NCI-H2171 treated with DMSO at 0.1 percent for 48 hours (cell line): ENCODE results near the gene C10orf62.

Source experiments
- DNase-seq: peaks from one replicate; lab custom pipeline; 2025; lab: John Stamatoyannopoulos, UW

The C10orf62 gene

DNA sequence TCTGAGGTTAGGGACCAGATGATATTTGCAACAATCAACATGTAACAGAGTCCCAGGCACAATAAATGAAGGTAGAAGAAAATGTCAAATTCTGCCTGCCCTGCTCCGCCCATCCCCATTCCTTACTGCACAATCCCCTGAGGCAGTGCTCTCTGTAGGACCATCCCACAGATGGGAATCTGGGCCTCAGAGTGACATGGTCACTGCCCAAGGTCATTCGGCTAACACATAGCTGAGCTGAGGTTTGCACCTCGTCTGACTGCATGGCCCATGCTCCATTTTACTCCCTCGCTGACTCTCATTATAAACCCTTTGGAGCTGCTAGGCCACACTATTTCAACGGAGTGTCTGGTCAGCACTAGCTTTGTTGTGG lies 4.1 kb upstream of the C10orf62 start:
- DNase-seq = no peak

DNA sequence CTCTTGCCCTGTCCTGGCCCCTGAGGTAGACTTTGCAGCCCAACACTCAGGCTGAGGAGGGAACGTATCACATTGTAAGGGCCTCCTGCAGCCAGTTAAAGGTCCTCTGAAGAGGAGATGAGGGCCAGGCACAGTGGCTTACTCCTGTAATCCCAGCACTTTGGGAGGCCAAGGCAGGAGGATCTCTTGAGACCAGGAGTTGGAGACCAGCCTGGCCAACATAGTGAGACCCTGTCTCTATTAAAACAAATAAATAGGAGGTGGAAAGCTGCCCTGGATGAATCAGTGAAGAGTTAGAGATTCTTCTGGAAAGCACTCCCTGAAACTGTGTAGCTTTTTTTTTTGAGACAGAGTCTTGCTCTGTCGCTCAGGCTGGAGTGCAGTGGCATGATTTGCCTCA lies 2.3 kb upstream of the C10orf62 start:
- no peak for DNase-seq

DNA sequence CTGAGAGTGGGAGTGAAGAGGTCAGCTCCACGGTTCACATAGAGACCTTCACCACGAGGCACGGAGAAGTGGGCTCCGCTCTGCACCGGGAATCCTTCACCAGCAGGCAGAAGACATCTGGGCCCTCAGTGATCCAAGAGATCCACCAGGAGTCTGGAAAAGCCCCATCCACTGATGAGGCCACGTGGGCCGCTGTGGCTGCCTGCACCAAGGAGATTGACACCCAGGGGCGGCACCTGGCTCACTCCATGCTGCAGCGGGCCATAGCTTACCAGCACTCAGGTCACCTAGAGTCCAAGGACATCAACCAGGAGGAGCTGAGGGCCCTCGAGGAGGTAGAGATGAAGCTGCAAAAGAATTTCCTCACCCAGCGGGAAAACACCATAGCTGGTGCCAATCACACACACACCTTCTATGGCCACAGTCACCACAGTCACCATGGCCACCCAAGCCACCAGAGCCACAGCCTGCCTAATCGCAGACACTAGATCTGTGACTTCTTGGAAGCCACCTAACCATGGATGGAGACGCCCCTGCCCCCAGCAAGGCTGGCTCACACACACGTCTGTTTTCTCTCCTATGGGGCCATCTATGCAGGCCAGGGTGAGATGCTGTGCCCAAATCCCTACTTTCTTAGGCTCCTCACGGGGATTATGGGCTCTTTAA lies 694 bp downstream of the C10orf62 start:
- no peak for DNase-seq

DNA sequence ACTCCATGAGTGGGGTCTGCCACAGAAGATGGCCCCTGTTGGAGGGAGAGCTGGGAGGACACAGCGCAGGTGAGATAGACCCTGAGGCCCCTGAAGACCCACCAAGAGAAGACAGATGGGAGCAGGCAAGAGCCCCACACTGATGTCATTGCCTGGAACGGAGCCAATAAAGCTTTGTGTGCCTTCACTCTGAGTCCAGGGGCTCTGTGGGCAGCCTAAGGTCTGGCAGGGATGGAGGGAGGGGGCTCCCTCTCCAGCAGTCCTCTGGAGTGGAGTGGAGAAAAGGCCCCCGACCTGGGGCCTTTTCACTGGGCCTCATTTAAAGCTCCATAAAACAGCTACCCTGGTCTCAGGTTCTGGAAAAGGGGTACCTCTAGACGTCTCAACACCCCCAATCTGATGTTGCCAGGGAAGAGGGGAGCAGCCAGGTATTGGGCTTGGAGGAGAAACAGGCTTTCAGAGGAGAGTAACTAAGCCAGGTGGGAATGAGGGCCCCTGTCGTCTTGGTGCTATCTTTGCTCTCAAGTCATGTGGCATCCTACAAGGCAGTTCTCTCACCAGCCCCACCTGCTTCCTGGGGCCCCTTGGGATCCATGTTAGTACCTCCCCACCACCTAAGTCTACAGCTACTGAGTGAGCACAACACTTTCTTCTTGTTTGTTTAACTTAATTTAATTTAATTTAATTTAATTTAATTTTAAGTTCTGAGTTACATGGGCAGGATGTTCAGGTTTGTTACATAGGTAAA lies 1.4 kb downstream of the C10orf62 start:
- peak; percentile 64 for DNase-seq

DNA sequence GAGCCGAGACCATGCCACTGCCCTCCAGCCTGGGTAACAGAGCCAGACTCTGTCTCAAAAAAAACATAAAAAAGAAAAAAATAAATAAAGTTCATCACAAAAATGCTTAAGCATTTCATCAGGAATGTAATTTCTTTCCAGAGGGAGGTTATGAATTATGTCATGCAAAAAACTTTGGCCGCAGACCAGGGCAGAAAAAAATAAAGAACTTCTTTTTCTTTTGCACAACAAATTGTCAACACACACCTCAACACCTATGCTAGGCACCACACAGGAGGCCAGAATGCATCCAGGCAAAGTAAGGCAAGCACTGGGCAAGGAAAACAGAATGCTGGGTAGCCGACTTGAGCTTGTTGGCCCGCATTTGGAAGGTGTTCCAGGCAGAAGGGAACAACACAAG lies 3.9 kb downstream of the C10orf62 start:
- no peak for DNase-seq

DNA sequence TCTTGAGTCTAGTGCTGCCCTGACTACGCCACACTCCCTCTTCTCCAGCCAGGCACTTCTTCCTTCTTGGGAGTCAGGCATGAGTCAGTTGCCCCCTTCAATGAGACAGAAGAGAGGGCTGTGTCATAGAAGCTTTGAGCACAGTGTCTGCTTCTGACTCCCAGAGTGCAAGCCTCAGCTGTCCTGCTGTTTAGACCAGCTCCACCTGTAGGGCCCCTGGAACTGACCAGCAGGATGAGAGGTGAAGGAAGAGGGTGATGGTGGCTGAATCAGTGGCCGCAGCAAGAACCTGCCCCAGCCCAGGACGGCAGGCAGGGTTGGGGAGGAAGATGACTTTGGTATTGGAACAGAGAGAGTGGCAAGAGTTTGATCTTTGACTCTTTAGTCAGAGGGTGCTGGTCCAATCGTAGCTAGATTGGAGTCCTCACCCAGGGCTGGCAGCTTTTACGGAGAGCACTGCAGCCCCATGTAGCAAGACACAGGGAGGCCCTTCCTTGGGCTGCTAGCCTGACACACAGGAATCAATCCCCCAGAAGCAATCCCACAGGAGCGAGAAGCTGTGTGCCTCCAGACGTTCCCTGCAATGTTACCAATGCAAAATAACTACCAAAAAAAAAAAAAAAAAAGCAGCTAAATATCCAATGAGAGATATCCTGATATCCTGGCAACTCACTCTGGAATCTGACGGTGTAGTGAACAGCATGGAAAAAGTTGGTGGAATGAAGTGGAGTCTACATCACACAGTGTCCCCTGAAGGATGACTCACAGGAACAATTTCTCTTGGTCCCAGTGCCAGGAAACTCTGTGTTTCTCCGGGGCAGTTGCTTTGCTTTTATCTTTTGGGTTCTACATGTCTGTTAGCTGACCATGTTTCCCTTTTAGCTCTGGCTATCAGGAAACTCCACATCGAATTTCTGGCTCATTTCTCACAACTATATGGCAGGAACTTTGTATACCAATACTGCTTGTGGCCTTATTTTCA lies 6.9 kb downstream of the C10orf62 start:
- no peak for DNase-seq

DNA sequence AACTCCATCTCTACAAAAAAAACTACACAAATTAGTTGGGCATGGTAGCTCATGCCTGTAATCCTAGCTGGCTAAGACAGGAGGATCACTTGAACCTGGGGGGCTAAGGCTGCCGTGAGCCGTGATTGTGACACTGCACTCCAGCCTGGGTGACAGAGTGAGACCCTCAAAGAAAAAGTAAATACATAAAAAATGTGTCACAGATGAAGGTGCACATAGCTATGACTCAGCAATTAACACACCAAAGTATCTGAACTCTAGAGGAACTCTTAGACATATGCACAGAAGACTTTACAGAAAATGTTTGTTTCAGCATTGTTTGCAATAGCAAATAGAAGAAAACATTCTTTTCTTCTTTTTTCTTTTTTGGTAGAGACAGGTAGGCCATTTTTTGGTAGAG lies 8.3 kb downstream of the C10orf62 start:
- no peak for DNase-seq

DNA sequence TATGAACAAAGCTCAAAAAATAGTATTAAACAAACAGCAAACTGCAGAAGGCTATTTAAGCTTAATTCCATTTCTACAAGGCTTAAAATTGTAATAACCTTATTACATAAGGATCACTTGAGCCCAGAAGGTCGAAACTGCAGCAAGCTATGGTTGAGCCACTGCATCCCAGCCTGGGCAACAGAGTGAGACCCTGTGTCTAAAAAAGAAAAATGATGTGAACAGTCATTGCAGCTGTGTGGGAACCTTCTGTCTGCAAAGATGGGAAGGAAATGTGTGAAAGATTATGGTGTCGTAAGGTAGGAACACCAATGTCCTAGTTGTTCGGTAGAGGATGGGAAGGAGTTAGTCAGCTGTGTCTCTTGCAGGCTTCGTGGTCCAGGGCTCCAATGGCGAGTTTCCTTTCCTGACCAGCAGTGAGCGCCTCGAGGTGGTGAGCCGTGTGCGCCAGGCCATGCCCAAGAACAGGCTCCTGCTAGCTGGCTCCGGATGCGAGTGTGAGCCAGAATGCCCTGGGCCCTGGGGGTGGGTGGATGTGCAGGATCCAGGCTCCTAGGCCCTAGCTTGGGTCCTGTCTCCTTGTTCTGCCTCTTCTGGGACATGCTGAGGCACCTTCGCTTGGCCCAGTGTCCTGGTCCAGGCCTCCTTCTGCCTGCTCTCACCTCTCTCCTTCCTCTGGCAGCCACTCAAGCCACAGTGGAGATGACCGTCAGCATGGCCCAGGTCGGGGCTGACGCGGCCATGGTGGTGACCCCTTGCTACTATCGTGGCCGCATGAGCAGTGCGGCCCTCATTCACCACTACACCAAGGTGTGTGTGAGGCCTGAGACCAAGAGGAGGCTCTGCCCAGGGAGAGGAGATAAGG lies 9.1 kb downstream of the C10orf62 start:
- no peak for DNase-seq

DNA sequence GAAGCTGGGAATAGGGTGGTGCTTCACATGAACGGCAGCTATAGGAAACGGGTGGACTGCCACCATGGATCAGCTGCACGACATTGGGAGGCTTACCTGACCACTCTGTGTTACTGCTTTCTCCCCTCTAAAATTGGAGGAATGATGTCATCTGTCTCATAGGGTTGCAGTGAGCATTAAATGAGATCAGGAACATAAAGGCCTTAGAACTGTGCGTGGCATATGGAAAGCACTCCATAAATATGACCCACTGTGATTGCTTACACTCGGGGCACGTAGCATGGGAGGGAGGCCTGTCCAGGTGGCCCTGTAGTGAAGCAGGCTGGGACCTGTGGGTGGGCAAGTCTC lies 9.7 kb downstream of the C10orf62 start:
- no peak for DNase-seq

DNA sequence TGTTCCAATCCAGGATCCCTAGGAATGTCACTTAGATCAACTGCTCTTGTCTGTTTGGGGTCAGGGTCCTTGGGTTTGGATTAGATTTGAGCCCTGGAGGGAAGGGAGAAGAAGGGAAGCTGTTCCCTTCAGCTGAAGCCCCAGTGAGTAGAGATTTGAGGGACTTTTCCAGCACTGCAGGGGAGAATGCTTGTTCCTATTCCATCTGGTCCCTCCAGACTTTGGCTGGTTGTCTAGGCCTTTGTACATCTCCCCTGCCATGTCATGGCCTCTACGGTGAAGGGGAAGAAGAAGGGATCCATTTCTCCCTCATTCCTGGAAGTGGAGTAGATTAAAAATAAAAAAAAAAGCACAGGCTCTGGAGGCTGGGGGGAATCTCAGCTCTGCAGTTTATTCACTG lies 11.1 kb downstream of the C10orf62 start:
- no peak for DNase-seq

DNA sequence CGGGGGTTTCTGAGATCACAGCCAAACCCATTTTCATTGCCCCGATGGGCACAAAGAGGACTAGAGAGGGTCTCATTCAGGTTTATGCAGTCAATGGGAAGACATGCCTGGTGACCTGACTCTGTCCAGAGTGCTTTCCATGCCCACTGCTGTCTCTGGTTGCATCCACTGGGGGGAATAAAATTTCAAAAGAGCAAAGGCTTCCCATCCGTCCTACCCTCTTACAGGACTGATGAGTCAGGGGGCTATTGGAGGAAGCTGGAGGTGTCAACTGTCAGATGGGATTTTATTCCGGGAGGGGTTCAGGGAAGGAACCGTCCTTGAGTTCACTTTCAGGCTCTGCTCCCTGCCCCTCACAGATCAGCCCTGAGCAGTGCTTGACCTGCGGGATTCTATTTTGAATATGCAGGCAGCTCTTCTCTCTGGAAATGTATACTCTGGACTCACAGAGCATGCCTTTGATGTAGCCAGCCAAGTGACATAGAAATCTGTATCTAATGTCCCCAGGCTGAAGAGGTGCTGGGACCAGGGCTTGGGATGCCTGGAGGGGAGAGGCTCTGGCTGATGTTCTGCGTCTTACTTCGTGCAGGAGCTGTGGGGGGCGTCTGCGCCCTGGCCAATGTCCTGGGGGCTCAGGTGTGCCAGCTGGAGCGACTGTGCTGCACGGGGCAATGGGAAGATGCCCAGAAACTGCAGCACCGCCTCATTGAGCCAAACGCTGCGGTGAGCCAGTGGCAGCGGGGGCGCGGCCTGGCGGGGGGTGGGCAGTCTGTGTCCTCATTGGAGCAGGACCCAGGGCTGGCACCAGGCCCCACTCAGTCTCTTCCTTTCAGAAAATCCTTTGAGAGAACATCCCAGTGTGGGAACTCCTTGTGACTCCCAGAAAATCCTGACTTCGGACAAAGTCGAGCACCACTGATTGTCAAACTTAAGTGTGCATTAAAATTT lies 12.0 kb downstream of the C10orf62 start:
- no peak for DNase-seq

DNA sequence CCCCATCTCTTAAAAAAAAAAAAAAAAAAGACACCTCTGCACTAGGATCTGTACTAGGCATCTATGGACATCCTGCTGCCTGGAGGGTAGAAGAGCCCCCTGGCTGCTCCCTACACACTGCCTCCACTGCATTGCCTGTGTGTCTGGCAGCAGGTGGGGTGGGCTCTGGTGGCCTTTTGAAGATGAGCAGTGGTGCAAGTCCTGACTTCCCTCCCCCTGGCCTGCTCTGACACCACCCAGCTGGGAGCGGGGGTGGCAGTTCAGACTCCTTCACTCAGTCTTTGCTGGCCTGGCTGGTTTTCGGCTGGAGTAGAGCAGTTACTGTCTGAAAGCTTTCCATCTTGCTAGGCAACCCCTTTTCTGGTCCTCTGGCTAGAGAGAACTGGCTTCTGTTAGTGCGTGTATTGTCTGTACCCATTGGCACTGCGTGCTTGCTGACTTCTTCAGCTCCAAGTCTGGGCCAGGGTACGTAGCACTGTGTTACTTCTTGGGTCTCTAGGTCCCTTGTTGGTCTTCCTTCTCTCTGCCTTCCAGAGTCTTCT lies 17.6 kb downstream of the C10orf62 start:
- DNase-seq = no peak

DNA sequence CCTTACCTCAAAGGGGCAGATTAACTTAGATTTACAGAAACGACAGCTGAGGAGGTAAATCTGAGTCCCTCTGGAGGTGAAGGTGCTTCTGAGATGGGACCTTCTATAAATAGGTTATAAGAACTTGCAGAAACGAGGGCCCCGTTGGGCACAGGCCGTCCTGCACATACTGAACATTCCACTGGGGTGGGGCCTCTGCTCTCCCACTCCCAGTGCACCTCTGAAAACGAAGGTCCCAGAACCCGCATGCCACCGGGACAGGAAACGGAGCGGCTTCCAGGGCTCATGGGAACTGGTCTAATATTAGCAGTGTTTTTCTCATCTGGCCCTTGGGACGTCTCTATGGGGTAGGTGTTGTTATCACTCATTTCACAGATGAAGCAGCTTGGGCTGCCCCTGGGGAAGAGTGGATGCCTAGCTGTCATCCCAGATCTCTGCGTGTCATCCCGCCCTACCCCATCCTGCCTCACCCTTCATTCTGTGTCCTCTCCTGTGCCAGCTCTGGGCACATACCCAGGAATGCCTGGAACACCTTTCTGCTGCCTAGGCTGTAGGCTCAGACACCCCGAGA lies 19.6 kb downstream of the C10orf62 start:
- no peak for DNase-seq

DNA sequence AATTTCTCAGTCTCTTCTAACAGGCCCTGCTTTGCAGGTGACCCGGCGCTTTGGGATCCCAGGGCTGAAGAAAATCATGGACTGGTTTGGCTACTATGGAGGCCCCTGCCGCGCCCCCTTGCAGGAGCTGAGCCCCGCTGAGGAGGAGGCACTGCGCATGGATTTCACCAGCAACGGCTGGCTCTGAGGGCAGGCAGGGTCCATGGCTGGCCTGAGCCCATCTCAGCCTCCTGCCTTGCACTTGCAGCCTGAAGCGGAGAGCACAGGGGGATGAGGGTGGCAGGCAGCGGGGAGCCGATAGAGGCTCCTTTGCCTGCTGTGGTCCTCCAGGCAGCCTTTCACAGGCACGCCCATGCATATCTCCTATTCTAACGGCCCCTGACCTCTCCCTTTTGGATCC lies 22.0 kb downstream of the C10orf62 start:
- no peak for DNase-seq

DNA sequence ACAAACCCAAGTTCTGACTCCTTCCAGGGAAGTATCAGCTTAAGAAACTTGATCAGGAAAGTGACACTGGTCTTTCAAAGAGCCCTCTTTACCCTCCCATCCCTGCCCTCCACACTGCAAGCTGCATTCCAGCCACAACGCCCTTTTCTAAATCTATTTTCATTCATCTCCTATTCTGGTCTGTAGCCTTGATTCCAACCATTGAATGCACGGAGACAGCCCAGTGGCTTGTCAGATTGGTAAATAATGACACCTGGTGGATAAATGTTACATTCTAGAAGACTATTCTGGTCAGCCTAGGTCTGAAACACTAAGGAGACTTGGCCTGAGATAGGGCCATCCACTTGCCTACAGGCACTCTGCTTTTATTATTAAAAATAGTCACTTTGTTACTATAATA lies 22.9 kb downstream of the C10orf62 start:
- DNase-seq = peak; percentile 27

DNA sequence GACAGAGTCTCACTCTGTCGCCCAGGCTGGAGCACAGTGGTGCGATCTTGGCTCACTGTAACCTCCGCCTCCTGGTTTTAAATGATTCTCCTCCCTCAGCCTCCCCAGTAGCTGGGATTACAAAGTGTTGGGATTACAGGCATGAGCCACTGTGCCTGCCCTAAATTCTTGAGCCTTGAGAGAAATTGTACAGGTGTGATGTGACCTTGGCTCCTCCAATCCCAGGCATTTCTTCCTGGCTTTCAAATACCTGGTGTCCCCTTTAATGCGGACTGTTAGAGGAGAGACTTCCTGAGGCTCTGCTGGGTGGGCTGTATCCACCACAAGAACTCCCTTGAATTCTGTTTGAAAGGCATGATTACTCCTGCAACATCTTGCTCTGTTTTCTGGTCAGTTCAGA lies 28.8 kb downstream of the C10orf62 start:
- no peak for DNase-seq

DNA sequence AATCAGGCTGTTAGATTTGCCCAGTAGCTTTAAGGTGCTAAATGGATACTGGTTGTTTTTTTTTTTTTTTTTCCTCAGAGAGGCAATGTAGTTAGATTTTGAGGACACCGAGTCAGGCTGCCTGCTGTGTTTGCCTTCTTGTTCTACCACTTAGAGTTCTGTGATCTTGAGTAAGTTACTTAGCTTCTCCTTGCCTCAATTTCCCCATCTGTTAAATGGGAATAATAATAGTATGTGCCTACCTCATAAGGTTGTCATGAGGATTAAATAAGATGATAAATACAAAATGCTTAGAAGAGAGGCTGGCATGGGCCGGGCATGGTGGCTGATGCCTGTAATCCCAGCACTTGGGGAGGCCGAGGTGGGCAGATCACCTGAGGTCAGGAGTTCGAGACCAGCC lies 29.2 kb downstream of the C10orf62 start:
- no peak for DNase-seq

DNA sequence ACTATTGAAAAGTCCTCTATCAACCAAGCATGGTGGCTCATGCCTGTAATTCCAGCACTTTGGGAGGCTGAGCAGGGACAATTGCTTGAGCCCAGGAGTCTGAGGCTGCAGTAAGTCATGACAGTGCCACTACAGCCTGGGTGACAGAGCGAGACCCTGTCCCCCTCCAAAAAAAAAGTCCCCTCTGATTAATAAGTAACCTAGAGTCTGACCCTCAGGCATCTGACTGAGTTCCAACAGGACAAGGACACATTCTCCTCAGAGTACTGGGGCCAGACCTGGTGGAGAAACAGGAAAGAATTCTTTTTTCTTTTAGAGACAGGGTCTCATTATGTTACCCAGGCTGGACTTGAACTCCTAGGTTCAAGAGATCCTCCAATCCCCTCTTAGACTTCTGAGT lies 33.8 kb downstream of the C10orf62 start:
- no peak for DNase-seq

DNA sequence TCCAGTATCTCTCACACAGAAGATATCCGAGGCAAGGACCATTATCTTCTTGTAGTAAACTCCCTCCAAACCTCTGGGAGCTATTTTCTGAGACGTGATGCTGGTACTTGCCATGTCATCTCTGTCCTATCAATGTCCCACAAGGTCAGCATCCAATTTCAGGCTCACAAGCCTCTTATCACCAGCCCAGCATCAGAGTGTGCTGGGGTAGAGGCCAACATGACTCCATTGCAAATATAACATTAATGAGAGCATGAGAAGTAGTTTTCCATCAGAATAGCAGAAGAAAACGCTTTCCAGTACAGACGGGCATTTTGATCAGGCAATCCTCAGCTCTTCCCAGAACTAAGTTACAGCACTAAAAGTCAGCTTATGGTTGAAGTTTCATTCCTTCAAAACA lies 38.2 kb downstream of the C10orf62 start:
- DNase-seq = no peak

DNA sequence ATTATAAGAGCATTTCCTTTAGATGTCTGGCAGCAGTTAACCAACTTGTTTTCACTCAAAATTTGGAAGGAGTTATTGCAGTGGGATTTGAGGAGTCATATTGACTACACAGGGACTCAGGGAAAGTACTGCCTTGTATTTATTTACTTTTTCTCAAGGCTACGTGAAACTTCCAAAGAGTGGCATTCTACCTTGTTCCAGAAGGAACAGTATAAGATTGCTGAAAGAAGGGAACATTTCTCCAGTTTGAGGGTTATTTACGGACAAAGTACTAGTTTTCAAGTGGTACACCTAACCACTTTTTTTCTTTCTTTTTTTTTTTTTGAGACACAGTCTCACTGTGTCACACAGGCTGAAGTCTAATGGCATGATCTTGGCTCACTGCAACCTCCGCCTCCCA lies 38.7 kb downstream of the C10orf62 start:
- DNase-seq = no peak
